Stimulated activated CD8-positive, alpha-beta memory T cell treated with anti-CD3 and anti-CD28 coated beads, Interleukin-15, amount 100 ng/mL, for 48 hours (primary cell): ENCODE data around the gene B4GALT1.

ENCODE experiments used
- DNase-seq, 2 donors: peaks; one replicate each; pipeline ENCODE4 v3.0.0-alpha.2; 2020; ENCODE audit warnings: low read depth in 2 of 2

B4GALT1 gene, protein sequence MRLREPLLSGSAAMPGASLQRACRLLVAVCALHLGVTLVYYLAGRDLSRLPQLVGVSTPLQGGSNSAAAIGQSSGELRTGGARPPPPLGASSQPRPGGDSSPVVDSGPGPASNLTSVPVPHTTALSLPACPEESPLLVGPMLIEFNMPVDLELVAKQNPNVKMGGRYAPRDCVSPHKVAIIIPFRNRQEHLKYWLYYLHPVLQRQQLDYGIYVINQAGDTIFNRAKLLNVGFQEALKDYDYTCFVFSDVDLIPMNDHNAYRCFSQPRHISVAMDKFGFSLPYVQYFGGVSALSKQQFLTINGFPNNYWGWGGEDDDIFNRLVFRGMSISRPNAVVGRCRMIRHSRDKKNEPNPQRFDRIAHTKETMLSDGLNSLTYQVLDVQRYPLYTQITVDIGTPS

DNA sequence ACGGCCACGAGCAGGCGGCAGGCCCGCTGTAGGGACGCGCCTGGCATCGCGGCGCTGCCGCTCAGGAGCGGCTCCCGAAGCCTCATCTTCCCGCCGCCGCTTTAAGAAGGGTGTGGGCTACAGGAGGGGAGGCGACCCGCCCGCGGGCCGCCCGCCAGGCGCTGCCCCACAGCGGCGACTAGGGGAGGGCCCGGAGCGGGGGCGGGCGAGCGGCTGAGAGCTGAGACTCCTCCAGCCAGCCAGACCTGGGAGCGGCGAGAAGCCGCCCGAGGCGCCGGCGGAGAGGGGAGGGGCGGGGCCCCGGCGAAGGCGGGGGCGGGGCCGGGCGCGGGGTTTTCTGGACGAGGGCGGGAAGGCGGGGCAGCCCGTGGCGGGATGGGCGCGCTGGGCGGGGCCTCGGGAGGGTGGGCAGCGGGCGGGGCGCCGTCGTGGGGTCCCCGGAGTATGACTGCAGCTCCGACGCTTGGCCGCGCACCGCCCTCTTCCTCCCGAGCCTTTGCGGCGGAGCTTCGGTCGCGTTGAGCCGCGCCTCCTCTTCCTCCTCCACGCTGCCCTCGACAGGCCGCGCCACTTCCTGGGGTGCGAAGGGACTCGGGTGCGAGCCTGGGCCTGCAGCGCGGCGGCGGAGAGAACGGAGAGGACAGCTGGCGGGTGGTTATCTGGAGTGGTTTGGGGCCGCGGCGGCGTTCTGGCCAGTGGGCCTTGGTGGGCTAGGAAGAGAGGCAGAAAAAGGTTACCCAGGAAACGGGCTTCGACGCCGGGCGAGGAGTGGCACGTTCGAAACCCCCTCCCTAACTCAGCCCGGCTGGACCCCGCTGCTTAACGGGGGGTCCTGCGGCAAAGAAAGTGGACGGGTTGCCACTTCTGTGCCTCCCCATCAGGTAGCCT lies at the start of gene B4GALT1:
Gene B4GALT1, minus strand, starts transcription at position 253 of the 888 bp plus-strand sequence. Its CDS starts 167 bp downstream, at position 86.
- peak; percentile 97 for DNase-seq

DNA sequence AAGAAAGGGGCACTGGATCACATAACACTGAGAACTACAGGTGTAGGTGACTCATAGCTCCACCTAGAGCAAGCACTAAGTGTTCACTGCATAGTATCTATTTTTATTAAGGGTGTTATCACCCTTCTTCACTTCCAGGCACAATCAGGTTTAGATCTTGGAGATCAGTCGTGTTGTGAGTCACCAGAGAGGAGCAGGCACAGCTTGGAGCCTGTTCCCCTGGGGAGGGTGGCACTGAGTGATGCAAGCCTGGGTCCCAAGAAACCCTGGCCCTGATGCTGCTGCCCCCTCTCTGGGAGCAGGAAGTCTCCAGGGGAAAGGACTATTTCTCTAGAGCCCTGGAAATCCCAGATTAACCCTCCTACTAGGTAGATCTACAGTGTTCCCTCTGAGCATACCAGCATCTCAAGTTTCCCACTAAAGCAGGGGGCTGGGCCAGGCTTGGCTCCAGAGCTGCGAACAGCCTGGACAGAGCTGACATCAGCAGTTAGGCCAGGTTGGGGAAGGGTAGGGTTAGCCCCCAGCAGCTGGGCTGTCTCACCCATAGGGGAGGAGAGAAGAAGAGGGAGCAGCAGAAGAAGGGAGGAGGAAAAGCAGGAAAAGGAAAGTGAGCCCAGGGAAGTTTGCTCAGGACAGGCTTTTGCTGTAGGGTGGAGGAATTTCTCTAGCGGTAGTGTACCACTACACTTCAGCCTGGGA lies 44.7 kb upstream of the B4GALT1 start:
- no peak for DNase-seq

DNA sequence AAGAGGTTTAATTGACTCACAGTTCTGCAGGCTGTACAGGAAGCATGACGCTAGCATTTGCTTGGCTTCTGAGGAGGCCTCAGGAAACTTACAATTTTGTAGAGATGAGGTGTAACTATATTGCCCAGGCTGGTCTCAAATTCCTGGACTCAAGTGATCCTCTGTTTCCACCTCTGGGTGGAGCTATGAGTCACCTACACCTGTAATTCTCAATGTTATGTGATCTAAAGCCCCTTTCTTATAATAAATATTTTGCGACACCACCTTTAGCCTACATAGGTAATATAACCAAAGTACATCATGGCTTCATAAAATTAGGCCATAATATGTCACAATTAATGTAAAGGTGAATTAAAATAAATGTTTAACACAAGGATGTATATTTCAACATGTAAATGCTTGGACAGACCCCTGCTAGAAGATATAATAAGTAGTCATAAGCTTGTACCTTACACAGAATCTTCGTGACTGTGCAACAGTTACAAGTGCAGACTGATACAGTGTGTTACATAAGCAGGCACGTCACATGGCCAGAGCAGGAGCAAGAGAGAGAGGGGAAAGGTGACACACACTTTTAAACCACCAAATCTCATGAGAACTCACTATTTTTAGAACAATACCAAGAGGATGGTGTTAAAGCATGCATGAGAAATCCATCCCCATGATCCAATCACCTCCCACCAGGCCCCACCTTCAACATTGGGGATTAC lies 43.0 kb upstream of the B4GALT1 start:
- DNase-seq = no peak

DNA sequence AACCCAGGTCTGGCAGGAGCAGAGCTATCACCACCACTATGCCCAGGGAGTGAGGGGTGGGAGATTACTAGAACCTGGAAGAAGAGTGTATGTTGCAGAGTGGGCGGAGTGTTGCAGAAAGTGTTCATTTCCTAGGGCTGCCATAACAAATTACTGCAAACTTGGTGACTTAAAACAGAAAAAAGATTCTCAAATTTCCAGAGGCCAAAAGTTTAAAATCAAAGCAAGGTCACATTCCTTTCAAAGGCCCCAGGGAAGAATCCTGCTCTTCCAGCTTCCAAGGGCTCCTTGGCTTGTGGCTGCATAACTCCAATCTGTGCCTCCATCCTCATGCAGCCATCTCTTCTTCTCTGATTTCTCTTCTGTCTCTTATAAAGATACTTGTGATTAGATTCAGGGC lies 42.3 kb upstream of the B4GALT1 start:
- DNase-seq = no peak

DNA sequence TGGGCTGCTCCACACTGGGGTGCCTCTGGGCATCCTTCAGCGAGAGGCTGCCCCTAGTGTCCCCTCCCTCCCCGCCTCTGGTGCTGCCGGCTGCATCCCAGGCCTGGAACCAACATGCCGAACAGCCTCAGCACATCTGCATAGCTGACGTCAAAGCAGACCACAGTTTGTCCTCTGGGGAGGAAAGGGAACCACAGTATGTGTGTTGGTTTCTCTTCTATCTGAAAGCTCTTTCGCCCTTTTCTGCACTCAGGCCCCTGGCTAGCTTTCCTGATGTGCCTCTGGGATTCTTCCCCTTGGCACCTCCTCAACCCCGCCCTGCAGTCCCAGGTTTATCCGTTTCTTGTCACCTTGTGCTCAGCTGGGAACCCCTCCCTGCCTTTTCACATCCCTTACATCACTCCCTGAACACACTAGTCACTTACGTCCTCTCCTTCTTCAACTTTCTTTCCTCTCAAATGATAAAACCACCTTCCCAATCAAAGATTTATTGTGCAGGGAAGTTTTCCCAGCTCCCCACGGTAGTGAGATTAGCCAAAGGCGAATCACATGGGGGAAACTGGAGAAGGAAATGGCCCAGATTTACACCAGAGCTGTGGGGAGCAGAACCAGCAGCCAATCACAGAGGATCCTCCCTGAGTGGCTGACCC lies 35.5 kb upstream of the B4GALT1 start:
- DNase-seq = peak; percentile 15 to 47

DNA sequence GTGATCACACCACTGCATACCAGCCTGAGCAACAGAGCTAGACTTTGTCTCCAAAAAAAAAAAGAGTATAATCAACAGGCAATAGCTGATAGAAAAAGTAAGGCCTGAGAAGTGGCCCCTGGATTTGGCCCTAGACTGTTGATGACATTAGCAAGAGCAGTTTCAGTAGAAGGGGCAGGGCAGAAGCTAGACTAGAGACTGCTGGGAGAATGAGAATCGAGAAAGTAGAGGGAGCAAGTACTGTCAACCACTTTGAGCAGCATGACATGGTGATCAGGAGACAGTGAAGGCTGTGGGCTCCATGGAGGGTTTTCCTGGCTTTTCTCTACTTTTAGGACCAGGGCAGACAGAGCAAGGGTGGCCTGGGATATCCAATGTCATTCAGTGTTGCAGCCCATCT lies 34.9 kb upstream of the B4GALT1 start:
- DNase-seq = no peak

DNA sequence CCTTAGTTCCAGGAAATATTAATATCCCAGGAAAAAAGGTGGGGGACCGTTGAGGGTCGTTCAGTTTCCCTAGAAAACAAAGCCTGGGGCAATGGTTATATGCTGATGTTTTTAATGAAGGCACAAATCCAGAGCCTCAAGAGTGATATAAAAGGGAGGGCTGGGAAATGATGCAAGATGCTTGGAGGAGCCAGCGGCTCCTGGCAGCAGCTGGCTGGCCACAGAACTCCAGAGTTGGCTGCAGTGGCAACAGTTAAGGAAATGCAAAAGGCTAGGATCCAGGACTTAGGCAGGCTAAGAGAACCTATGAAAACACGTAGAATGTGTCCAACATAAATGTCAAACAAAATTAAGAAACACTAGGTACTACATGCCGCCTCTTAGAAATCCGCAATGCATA lies 31.0 kb upstream of the B4GALT1 start:
- DNase-seq = no peak

DNA sequence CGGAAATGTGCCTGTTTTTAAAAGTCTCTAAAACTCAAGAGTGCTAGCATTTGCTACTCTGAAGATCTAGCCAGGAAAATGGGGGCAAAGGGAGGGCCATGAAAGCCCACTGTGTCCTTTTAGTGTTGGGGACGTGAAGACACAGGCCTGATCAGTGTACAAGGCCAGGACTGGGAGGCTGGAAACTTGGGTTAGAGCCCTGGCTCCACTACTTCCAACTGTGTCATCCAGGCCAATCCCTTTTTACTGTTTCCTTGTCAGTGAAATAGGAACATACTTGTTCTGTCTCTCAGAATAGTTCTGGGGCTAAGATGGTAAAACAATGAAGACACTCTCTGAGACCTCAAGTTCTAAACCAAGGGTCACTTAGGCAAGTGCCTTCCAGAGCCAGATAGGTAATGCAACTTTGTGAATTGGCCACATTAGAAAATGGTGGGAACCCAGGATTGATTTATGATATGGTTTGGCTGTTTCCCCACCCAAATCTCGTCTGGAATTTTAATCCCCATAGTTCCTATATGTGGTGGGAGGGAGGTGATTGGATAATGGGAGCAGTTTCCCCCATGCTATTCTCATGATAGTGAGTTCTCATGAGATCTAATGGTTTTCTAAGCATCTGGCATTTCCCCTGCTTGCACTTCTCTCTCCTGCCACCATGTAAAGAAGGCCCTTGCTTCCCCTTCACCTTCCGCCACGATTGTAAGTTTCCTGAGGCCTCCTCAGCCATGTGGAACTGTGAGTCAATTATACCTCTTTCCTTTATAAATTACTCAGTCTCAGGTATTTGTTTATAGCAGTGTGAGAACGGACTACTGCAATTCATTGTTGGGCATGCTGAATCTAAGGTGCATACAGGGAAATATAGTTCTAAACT lies 30.4 kb upstream of the B4GALT1 start:
- DNase-seq = no peak

DNA sequence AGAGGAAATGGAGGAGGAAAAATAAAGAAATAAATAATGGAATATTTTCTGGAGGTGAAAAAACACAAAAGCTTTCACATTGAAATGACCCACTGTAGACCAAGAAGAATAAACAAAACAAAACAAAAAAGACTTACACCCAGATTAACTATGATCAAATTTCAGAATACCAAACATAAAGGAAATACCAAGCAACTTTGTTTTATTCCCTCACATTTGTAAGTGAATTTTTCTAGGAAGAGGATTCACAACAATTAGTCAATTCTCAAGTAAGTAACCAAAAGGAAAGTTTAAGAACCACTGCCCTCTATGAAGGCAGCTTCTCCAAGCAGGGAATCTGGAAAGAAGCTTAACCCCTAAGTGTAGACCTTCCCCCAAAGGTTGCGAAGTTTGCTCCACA lies 29.6 kb upstream of the B4GALT1 start:
- no peak for DNase-seq

DNA sequence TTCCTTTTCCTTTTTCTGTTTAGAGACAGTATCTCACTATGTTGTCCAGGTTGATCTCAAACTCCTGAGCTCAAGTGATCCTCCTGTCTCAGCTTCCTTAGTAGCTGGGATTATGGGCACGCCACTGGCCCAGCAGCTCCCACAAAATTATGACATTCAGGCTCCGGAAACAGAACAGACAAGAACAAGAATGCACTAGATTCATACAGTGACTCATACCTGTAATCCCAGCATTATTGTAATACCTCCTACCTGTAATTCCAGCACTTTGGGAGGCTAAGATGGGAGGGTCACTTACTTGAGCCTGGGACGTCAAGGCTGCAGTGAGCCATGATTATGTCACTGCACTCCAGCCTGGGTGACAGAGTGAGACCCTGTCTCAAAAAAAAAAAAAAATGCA lies 26.7 kb upstream of the B4GALT1 start:
- no peak for DNase-seq

DNA sequence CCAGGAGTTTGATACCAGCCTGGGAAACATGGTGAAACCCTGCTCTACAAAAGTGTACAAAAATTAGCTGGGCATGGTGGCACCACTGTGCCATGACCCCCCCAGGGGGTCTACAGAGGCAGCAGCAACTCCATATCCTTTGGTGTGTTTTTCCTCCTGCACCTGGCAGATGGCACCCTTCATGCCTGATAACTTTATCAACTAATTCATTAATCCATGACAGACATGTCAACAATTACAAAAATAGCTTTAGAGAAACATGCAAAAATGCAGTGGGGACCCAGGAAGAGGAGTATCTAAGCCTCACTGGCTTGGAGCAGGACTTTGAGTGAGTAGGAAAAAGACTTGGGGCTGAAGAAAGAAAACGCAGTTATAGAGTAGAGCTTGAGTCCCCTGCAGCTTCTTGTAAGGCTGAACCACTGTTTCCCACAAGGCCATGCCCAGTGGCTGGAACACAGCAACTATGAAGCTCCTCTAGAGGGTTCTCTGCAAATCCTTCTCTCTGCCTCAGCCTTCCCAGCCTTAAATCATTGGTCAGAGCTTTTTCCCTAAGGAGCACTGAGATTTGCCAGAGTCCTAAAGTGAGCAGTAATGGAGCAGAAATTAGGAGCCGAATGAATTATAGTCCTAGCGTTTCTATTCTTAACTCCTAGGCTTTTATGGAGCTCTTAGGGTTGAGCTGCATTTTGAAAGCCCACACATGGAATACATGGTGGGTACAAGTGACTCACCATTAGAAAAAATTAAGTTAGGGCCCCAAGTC lies 25.5 kb upstream of the B4GALT1 start:
- DNase-seq = no peak

DNA sequence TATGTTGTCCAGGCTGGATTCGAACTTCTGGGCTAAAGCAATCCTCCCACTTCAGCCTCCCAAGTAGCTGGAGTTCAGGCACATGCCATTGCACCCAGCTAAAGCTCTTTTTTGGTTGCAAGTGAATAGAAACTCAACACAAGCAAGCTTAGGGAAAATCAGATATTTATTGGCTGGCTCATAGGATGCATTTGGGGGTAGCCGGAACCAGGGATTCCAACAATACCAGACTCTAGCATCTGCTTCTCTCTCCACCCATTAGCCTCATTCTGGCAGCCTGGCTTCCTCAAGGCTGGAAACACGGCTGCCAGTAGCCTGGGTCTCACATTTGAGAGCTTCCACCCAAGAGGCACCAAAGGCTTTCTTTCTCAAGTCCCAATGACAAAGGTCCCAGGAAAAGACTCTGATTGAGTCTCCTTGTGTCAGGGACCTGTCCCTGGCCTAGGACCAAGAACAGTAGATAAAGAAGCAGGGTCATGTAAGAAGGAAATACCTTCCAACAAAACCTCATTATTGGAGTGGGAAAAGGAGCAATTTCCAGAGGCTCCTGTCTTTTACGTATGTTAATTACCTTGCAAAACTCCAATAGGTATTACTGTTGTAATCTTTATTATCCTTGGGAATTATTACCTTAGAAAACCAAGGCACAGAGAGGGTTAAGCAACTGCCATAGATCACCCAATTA lies 23.0 kb upstream of the B4GALT1 start:
- no peak for DNase-seq

DNA sequence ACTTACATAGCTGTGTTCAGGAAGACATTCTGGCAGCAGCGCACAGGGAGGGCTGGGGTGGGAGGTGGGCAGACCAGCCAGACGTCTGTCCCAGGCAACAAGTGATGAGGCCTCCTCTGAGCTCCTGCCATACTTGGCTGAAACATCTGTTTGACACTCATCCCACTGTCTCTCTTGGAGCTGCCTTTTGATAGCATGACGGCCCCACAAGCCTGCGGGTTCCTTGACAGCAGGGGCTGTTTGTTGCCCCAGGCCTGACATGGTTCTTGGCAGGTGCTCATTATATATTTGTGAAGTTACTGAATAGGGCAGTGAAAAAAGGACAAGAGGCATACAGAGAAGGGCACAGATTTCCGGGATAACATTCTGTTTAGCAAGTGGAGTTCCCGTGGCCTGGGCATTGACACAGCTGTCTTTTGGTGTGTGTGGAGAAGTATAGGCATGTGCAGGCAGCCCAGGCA lies 22.2 kb upstream of the B4GALT1 start:
- DNase-seq = no peak

DNA sequence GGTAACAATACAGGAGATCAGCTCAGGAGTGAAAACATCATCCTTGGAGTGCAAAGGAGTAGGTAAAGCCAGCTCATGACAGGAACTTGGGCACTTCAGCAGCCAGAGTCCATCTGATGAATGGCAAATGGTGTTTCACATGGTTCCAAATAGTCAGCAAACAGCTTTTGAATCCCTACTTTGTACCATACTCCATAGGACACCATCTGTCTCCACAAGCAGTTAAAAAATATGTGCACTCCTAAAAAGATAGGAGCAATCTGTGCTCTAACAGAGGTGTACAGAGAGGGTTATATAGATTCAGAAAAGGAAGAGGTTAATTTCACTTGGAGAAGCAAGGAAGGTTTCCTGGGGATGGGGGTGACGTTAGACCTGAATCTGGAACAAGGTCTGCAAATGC lies 21.6 kb upstream of the B4GALT1 start:
- no peak for DNase-seq

DNA sequence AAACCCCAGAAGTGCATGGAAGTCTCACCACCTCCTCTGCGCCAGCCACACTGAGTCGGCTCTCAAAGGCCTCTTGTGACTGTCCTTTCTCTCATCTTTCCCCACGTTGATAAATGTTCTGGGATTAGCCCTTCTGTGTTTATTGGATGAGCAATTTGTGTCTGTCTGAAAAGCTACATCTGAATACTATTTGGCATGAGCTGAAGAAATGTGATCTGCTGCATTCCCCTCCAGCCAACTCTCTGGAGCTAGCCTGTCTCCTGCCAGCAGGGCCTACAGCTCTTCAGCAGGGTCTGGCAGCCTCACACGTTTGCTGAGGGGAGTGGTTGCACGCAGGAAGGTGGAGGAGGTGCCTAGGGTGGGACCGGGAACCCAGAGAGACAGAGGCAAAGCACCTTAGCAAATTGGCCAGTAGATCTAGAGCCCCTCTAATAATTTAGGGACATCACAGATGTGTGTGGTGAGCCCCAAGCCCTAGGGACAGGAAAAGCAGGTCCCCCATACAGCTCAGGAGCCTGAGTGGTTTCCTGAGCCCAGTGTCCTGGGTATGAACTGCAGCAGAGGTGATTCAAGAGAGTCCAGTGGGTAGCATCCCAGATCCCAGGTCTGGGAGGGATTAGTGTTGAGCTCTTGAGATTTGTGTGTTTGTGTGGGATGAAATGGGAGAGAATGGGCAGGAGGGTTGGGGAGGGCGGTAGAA lies 20.5 kb upstream of the B4GALT1 start:
- DNase-seq = no peak

DNA sequence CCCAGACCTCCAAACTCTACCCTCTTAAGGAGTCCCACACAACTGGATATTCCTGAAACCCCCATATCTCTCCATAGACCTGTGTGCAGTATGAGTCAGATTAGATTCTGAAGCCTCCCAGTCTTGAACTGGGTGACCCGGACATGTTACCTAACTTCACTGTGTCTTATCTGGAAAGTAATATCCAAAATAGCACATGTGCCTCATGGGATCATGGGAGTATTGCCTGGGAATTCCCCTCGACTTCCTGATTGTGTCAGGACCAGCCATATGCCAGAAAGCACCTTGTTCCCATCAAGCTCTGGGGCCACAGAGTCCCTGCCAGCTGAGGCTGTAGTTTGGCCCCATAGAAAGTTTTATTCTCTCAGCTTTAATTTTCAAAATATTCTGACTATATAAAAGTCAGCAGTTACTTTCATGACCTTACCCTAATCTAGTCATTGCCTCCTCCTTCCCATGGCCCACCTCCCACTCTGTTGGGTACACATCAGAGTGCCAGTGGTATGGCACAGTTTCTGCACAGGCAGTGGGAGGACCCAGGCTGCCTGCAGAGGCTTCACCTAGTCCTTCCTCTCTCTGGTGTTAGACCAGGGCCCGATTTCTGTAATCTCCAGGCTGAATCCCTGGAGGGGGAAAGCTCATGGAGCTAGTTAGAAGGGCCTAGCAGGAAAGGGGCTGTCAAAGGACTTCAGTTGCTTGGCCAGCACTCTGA lies 19.5 kb upstream of the B4GALT1 start:
- no peak for DNase-seq

DNA sequence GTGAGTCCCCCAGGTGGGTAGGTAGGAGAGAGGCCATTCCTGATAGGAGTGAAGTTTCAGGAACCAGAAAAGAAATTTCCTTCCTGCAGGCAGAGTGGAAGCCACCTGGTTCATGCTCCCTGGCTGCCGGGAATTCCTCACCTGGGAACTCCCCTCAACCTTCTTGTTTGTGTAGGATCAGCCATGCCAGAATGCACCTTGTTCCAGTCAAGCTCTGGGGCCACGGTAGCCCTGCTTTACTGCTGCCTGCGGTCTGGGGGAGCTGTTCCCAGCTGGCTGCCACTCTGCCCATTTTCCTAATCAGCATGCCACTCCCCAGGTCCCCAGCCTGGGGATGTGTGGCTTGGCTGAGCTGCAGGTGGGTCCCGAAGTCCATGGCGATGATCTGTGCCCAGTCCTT lies 18.7 kb upstream of the B4GALT1 start:
- DNase-seq = no peak
